Left ventricle myocardium inferior (tissue), 1 donor: ENCODE results near the gene TCEA3. TPM values are rescaled to one million over a fixed set of nuclear protein-coding genes. Genes with fewer than 3 reads are reported as not detected.
A peak's percentile ranks its signal among the peaks of the same experiment; 100 is the strongest.

ENCODE experiments used
- DNase-seq: peaks from one replicate; pipeline ENCODE4 v3.0.0-alpha.2; 2020
- H3K27ac ChIP-seq: fragments of 200-600 bp; replicated peaks from 2 replicates; pipeline ENCODE4 v1.8.0; 2021
- H3K27me3 ChIP-seq: fragments of 200-600 bp; 2 replicates; pipeline ENCODE4 v1.8.0; 2021; ENCODE audit warnings: low read depth
- H3K36me3 ChIP-seq: fragments of 200-600 bp; 2 replicates; pipeline ENCODE4 v1.8.0; 2021
- H3K4me1 ChIP-seq: fragments of 200-600 bp; 2 replicates; pipeline ENCODE4 v1.8.0; 2021
- H3K4me3 ChIP-seq: fragments of 200-600 bp; 2 replicates; pipeline ENCODE4 v1.8.0; 2021; ENCODE audit warnings: mild to moderate bottlenecking, moderate library complexity
- H3K9me3 ChIP-seq: fragments of 200-600 bp; replicated peaks from 2 replicates; pipeline ENCODE4 v1.8.0; 2021
- intact Hi-C: fragments of 100-400 bp; cut with micrococcal nuclease; formaldehyde crosslinking; loops from one replicate; pipeline ENCODE4 v1.11.0; 2022
- total RNA-seq: library from RNA; stranded (reverse); fragmentation: NEBNext Ultra II Directional; extraction: Animal tissue kit (Norgen Biotek cat#: 25700); gene quantifications from one replicate; pipeline ENCODE4 v1.2.1, GENCODE V29; 2021
- TF ChIP-seq, protein P1 (sequence below): fragments of 200-600 bp; IDR thresholded peaks from 2 replicates; pipeline ENCODE4 v1.8.0; 2021; ENCODE audit warnings: antibody characterized with exemption, mild to moderate bottlenecking, borderline replicate concordance
- donor health status: DM: no; HTN: yes; CAD: no; lungs with severe emphysema.

Gene TCEA3
- total RNA-seq, 1 donor from 2014 or later: 78.6 TPM

DNA sequence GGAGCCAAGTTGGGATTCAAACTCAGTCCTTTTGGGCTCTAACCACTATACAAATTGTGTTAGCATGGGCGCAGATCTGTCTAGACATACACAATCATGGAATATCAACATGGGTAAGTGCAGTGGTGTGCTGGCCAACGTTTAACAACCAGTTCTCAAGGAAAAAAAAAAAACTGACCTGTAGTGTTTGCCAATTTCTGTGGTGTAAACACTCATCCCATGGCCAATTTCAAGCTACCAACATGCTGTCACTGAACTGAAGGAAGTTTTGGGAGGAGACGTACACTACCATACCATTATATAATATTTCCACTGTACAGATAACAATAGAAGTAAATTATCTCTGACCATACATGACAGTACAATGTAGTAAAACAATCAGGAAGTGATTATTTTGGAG, 3.2 kb downstream of the TCEA3 start:
- no peaks in the 10 kb centered on the region for H3K9me3 ChIP-seq
- TF ChIP-seq, protein P1, sequence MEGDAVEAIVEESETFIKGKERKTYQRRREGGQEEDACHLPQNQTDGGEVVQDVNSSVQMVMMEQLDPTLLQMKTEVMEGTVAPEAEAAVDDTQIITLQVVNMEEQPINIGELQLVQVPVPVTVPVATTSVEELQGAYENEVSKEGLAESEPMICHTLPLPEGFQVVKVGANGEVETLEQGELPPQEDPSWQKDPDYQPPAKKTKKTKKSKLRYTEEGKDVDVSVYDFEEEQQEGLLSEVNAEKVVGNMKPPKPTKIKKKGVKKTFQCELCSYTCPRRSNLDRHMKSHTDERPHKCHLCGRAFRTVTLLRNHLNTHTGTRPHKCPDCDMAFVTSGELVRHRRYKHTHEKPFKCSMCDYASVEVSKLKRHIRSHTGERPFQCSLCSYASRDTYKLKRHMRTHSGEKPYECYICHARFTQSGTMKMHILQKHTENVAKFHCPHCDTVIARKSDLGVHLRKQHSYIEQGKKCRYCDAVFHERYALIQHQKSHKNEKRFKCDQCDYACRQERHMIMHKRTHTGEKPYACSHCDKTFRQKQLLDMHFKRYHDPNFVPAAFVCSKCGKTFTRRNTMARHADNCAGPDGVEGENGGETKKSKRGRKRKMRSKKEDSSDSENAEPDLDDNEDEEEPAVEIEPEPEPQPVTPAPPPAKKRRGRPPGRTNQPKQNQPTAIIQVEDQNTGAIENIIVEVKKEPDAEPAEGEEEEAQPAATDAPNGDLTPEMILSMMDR: no peak
- peaks cover 70% of the 10 kb centered on the region for H3K4me1 ChIP-seq
- H3K36me3 ChIP-seq: peaks cover 8% of the 10 kb centered on the region
- H3K27me3 ChIP-seq: no peaks in the 10 kb centered on the region
- intact Hi-C loops: no loop called here
- no peak overlapping the region for H3K4me3 ChIP-seq
- peak overlapping the region; percentile 90 for H3K27ac ChIP-seq
- no peak for DNase-seq

DNA sequence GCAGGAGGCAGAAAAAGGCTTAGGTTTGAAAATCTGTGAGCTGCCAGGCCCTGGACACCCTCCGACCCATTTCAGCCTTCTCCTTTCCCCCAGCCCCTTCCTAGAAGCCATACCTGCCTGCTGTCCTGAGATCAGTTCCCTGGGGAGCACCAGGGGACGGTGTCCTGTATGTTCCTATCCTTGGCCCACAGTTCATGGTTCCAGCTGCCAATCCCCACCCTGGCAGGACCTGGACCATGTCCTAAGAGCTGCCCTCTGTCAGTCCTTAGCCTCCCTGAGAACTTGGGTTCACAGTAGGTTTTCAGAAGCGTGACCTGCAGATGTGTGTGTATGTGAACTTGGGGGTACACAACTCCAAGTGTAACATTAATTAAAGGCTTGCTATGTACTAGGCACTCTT, 3.8 kb downstream of the TCEA3 start:
- DNase-seq: no peak
- peaks cover 69% of the 10 kb centered on the region for H3K4me1 ChIP-seq
- intact Hi-C loops: no loop called here

DNA sequence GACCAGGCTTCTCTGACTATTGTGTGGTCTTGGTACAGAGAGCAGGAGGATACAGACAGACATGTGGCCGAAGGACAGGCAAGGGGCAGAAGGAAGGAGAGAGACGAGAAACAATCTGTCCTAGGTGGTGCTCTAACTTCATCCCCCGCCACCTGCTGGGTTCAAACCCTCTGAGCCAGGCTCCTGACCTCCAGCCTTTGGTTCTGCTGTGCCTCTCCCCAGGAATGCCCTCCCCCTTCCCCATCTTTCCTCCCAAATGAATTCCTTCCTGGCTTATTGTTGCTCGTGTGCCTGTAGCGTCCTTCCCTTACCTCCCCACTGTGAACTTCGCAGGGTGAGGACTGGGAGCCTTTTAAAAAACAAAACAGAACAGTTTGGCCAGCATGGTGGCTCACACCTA, 5.4 kb downstream of the TCEA3 start:
- DNase-seq: no peak
- Histone ChIP-seq H3K27ac (no peak overlapping the region), H3K4me1 (peaks cover 57% of the 10 kb centered on the region), H3K36me3 (peaks cover 21% of the 10 kb centered on the region), H3K9me3 (no peaks in the 10 kb centered on the region), H3K4me3 (no peak overlapping the region), H3K27me3 (no peaks in the 10 kb centered on the region)
- intact Hi-C loops: no loop called here
- TF ChIP-seq, protein P1: no peak

More for the DNA sequence above, 3.8 kb downstream of the TCEA3 start:
- TF ChIP-seq, protein P1: no peak
- Histone ChIP-seq H3K9me3 (no peaks in the 10 kb centered on the region), H3K27ac (peak overlapping the region; percentile 90), H3K36me3 (peaks cover 14% of the 10 kb centered on the region), H3K27me3 (no peaks in the 10 kb centered on the region), H3K4me3 (no peak overlapping the region)

DNA sequence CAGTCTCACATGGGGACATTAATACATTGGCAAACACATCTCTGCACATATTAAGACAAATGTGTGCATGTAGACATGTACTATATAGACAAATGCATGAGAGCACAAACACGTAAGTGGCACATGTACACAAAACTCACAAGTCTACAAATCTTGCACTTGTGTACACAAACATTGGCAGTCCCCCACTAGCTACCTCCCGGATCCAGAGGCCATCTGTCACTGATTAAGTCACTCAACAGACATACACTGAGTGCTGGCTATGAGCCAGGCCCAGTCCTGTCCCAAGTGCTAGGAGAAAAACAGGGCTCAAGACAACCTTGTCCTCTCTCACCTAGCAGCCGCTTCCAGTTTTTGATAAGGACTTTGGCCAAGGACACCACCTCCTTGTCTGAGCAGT, 7.0 kb downstream of the TCEA3 start:
- Histone ChIP-seq H3K36me3 (peaks cover 21% of the 10 kb centered on the region), H3K4me1 (peaks cover 41% of the 10 kb centered on the region), H3K9me3 (no peaks in the 10 kb centered on the region), H3K27ac (peak overlapping the region; percentile 74), H3K4me3 (no peak overlapping the region), H3K27me3 (no peaks in the 10 kb centered on the region)
- DNase-seq: peak; percentile 45
- TF ChIP-seq, protein P1: no peak
- intact Hi-C loops: no loop called here

DNA sequence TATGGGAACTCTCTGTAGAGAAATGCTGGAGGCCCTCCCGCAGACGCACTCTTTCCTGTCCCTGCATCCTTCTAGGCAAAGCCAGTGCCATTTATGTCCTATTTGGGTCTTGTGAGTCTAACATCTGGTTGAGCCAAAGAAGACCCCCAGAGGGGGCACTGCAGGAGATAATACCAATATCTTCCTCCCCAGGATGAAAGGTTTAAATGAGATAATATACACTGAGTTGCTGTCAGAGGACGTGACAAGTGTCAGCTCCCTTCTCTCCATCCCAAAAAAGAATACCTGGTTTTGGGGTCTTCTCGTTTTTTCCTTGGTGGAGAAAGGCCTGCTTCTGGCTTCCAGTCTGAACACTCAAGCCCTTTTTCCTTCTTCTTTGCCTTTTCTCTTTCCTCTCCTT, 7.6 kb downstream of the TCEA3 start:
- H3K27ac ChIP-seq: no peak overlapping the region

More for the DNA sequence above, 7.6 kb downstream of the TCEA3 start:
- Histone ChIP-seq H3K36me3 (peaks cover 21% of the 10 kb centered on the region), H3K27me3 (no peaks in the 10 kb centered on the region), H3K4me3 (no peak overlapping the region), H3K4me1 (peaks cover 34% of the 10 kb centered on the region), H3K9me3 (no peaks in the 10 kb centered on the region)
- intact Hi-C loops: no loop called here
- DNase-seq: no peak
- TF ChIP-seq, protein P1: no peak
